Ammon's horn (tissue), 1 donor: Measurements from ENCODE around the gene KRTAP12-3.
"Not testable (repeated sequence)": the region's sequence is repeated elsewhere in the genome, so short reads cannot be mapped to it uniquely, and the experiment has no call there.

Source experiments
- DNase-seq: peaks from one replicate; pipeline ENCODE4 v3.0.0-alpha.2; 2016; ENCODE audit warnings: low spot score

Gene KRTAP12-3

GRCh38 chr21:44657635-44658540, at the start of gene KRTAP12-3:
TSS of gene KRTAP12-3 (plus strand) at chr21:44657932. CDS start at chr21:44657980, 48 bp downstream.
- no peak for DNase-seq

GRCh38 chr21:44609193-44609592, 48.5 kb upstream of the KRTAP12-3 start:
- no peak for DNase-seq

- DNase-seq, result not testable (repeated sequence)
Measured at GRCh38 chr21:44610157-44610843, 47.4 kb upstream of the KRTAP12-3 start.

GRCh38 chr21:44611551-44611950, 46.2 kb upstream of the KRTAP12-3 start:
- no peak for DNase-seq

- DNase-seq, result no peak
Measured at GRCh38 chr21:44612029-44612486, 45.7 kb upstream of the KRTAP12-3 start, which contains the start of gene KRTAP10-8. TSS of gene KRTAP10-8 (plus strand) at chr21:44612079. CDS start at chr21:44612101, 22 bp downstream.

GRCh38 chr21:44612669-44613229, 45.0 kb upstream of the KRTAP12-3 start:
- no peak for DNase-seq

GRCh38 chr21:44613386-44614155, 44.2 kb upstream of the KRTAP12-3 start:
- no peak for DNase-seq

- no peak for DNase-seq
Measured at GRCh38 chr21:44614161-44614631, 43.5 kb upstream of the KRTAP12-3 start.

- no peak for DNase-seq
Measured at GRCh38 chr21:44614961-44615391, 42.8 kb upstream of the KRTAP12-3 start.

- no peak for DNase-seq
Measured at GRCh38 chr21:44615466-44615865, 42.3 kb upstream of the KRTAP12-3 start.

- DNase-seq, result no peak
Measured at GRCh38 chr21:44615911-44616590, 41.7 kb upstream of the KRTAP12-3 start.

- no peak for DNase-seq
Measured at GRCh38 chr21:44616591-44616926, 41.2 kb upstream of the KRTAP12-3 start.

GRCh38 chr21:44617071-44617501, 40.6 kb upstream of the KRTAP12-3 start:
- no peak for DNase-seq

- DNase-seq, result no peak
Measured at GRCh38 chr21:44618504-44618903, 39.2 kb upstream of the KRTAP12-3 start.

- DNase-seq, result no peak
Measured at GRCh38 chr21:44618909-44619308, 38.8 kb upstream of the KRTAP12-3 start.

GRCh38 chr21:44619886-44620285, 37.8 kb upstream of the KRTAP12-3 start:
- no peak for DNase-seq

GRCh38 chr21:44623575-44623974, 34.2 kb upstream of the KRTAP12-3 start:
- DNase-seq, result no peak

GRCh38 chr21:44625756-44626155, 32.0 kb upstream of the KRTAP12-3 start:
- no peak for DNase-seq

- DNase-seq, result no peak
Measured at GRCh38 chr21:44626262-44626661, 31.5 kb upstream of the KRTAP12-3 start.

GRCh38 chr21:44626673-44627143, 31.0 kb upstream of the KRTAP12-3 start, which contains the start of gene KRTAP10-9:
TSS of gene KRTAP10-9 (plus strand) at chr21:44627093. CDS start at chr21:44627172, 79 bp downstream.
- no peak for DNase-seq
